Stomach (tissue), 4 donors: ENCODE data around the gene GCAT.
"Not testable (repeated sequence)": the region's sequence is repeated elsewhere in the genome, so short reads cannot be mapped to it uniquely, and the experiment has no call there.

Experiments
- POLR2A ChIP-seq, 4 donors: fragments of 450-650 bp; IDR thresholded peaks; one replicate each; pipeline ENCODE4 v1.6.1; 2016; ENCODE audit warnings: antibody characterized with exemption in 4 of 4, control low read depth in 2 of 4, mild to moderate bottlenecking in 1 of 4, moderate library complexity in 1 of 4
- POLR2AphosphoS5 ChIP-seq, 3 donors: sonication (generic); formaldehyde crosslinking; IDR thresholded peaks; one replicate each; pipeline ENCODE4 v1.6.1; 2016; ENCODE audit warnings: antibody characterized with exemption in 3 of 3
- TF ChIP-seq, protein P1 (sequence below), 7 experiments: fragments of 450-650 bp in 4 of 7; fragments of 200-600 bp in 3 of 7; sonication (generic) in 3 of 7; IDR thresholded peaks; one replicate each; pipeline ENCODE4 v1.5.1; 2016 to 2019; ENCODE audit warnings: antibody characterized with exemption in 7 of 7, control low read depth in 2 of 7, mild to moderate bottlenecking in 1 of 7

DNA sequence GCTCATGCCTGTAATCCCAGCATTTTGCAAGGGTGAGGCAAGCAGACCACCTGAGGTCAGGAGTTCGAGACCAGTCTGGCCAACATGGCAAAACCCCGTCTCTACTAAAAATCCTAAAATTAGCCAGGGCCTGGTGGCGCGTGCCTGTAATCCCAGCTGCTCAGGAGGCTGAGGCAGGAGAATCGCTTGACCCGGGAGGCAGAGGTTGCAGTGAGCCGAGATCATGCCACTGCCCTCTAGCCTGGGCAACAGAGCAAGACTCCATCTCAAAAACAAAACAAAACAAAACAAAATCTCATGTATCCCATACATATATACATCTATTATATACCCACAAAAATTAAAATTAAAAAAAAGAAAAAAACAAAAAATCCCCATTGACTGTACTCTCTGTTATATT lies 10.5 kb upstream of the GCAT start:
- TF ChIP-seq, protein P1, sequence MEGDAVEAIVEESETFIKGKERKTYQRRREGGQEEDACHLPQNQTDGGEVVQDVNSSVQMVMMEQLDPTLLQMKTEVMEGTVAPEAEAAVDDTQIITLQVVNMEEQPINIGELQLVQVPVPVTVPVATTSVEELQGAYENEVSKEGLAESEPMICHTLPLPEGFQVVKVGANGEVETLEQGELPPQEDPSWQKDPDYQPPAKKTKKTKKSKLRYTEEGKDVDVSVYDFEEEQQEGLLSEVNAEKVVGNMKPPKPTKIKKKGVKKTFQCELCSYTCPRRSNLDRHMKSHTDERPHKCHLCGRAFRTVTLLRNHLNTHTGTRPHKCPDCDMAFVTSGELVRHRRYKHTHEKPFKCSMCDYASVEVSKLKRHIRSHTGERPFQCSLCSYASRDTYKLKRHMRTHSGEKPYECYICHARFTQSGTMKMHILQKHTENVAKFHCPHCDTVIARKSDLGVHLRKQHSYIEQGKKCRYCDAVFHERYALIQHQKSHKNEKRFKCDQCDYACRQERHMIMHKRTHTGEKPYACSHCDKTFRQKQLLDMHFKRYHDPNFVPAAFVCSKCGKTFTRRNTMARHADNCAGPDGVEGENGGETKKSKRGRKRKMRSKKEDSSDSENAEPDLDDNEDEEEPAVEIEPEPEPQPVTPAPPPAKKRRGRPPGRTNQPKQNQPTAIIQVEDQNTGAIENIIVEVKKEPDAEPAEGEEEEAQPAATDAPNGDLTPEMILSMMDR (IDR thresholded peaks at IDR 0.05), result not testable (repeated sequence)
- TF ChIP-seq POLR2AphosphoS5, POLR2A (IDR thresholded peaks at IDR 0.05): not testable (repeated sequence)
